GM19099 (cell line): Measurements from ENCODE around the gene CRLF3.

Experiments
- POLR2A ChIP-seq: IDR thresholded peaks from 3 replicates; pipeline ENCODE4 v1.6.1; 2011; ENCODE audit warnings: low read depth; ENCODE audit not compliant: insufficient read length; ENCODE audit errors: extremely low read depth

The CRLF3 gene

GRCh38 chr17:30788918-30789317 lies 35.6 kb downstream of the CRLF3 start:
- TF ChIP-seq POLR2A = no peak

GRCh38 chr17:30782206-30782605 lies 42.3 kb downstream of the CRLF3 start:
- TF ChIP-seq POLR2A = no peak

- TF ChIP-seq POLR2A = no peak
Observed at GRCh38 chr17:30780343-30780742, 44.1 kb downstream of the CRLF3 start.

- no peak for TF ChIP-seq POLR2A
Observed at GRCh38 chr17:30761060-30761459, 63.4 kb downstream of the CRLF3 start.
